ENCODE measurements around the gene PDLIM5. TPM values are rescaled to one million over a fixed set of nuclear protein-coding genes. Genes with fewer than 3 reads are reported as not detected.

Gene PDLIM5
- total RNA-seq, 1 experiment from 2014 or later = 106 TPM

DNA sequence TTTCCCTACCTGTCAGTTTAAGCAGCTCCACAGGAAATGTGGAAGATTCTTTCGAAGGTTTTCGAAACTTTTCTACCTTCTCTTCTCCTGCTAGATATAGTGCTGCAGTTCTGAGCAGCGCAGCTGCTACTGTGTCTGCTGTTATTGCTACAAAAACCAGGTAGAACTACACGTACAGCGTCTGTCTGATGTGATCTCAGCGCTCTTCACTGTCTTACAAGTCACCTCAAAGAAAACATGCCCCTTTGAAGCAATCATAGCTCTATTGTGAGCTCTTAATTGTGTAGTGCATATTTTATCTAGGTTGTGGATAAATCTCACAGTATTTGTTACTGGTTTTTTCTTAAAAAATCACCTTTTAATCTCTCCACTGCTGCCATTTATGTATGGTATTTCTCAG, 158.4 kb downstream of the PDLIM5 start:
- no peaks in the 10 kb centered on the region for H3K27me3 ChIP-seq (replicated peaks; ENCODE audit: control insufficient read depth, insufficient read depth, low read length)
- DNase-seq = no peak
- TF ChIP-seq, protein P1, sequence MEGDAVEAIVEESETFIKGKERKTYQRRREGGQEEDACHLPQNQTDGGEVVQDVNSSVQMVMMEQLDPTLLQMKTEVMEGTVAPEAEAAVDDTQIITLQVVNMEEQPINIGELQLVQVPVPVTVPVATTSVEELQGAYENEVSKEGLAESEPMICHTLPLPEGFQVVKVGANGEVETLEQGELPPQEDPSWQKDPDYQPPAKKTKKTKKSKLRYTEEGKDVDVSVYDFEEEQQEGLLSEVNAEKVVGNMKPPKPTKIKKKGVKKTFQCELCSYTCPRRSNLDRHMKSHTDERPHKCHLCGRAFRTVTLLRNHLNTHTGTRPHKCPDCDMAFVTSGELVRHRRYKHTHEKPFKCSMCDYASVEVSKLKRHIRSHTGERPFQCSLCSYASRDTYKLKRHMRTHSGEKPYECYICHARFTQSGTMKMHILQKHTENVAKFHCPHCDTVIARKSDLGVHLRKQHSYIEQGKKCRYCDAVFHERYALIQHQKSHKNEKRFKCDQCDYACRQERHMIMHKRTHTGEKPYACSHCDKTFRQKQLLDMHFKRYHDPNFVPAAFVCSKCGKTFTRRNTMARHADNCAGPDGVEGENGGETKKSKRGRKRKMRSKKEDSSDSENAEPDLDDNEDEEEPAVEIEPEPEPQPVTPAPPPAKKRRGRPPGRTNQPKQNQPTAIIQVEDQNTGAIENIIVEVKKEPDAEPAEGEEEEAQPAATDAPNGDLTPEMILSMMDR (IDR thresholded peaks at IDR 0.05; ENCODE audit: insufficient read depth in 1 of 2, low read depth in 1 of 2, low read length in 1 of 2, severe bottlenecking in 1 of 2, unreplicated experiment in 1 of 2) = no peak
- intact Hi-C loops (cut with micrococcal nuclease; ENCODE audit: unreplicated experiment) = no loop called here
- Mint-ChIP-seq H3K4me3 (ENCODE audit: unreplicated experiment) (no peak overlapping the region), H3K36me3 (ENCODE audit: insufficient read depth, unreplicated experiment) (peaks cover 7% of the 10 kb centered on the region), H3K9me3 (ENCODE audit: unreplicated experiment) (no peaks in the 10 kb centered on the region), H3K4me1 (ENCODE audit: low read depth, unreplicated experiment) (peaks cover 6% of the 10 kb centered on the region), H3K27me3 (ENCODE audit: insufficient read depth, unreplicated experiment) (no peaks in the 10 kb centered on the region), H3K27ac (ENCODE audit: unreplicated experiment) (no peak overlapping the region)
- no peaks in the 10 kb centered on the region for H3K36me3 ChIP-seq (ENCODE audit: control insufficient read depth, insufficient read depth, low read length)
- BruUV-seq (replicated peaks) = no TSS peak
- no peak overlapping the region for H3K4me3 ChIP-seq (ENCODE audit: low read depth, low read length)
- CTCF ChIA-PET = no interaction called here
- POLR2A ChIA-PET = no interaction called here
- no peaks in the 10 kb centered on the region for H3K9me3 ChIP-seq
- H3K4me1 ChIP-seq = 0 out of 2 replicates have a peak, but pooled peaks cover under 1% of the 10 kb centered on the region

- peaks cover 8% of the 10 kb centered on the region for H3K4me1 ChIP-seq
- TF ChIP-seq, protein P1 (IDR thresholded peaks at IDR 0.05; ENCODE audit: insufficient read depth in 1 of 2, low read depth in 1 of 2, low read length in 1 of 2, severe bottlenecking in 1 of 2, unreplicated experiment in 1 of 2) = no peak
- no peak overlapping the region for H3K4me3 ChIP-seq (ENCODE audit: low read depth, low read length)
- DNase-seq = no peak
- ChIA-PET POLR2A (no interaction called here), CTCF (no interaction called here)
- Mint-ChIP-seq H3K4me1 (ENCODE audit: low read depth, unreplicated experiment) (peaks cover 11% of the 10 kb centered on the region), H3K4me3 (ENCODE audit: unreplicated experiment) (no peak overlapping the region), H3K27me3 (ENCODE audit: insufficient read depth, unreplicated experiment) (no peaks in the 10 kb centered on the region), H3K27ac (ENCODE audit: unreplicated experiment) (no peak overlapping the region), H3K36me3 (ENCODE audit: insufficient read depth, unreplicated experiment) (peaks cover 10% of the 10 kb centered on the region), H3K9me3 (ENCODE audit: unreplicated experiment) (no peaks in the 10 kb centered on the region)
- no peaks in the 10 kb centered on the region for H3K36me3 ChIP-seq (ENCODE audit: control insufficient read depth, insufficient read depth, low read length)
- no peaks in the 10 kb centered on the region for H3K9me3 ChIP-seq
- no peaks in the 10 kb centered on the region for H3K27me3 ChIP-seq (replicated peaks; ENCODE audit: control insufficient read depth, insufficient read depth, low read length)
- intact Hi-C loops (cut with micrococcal nuclease; ENCODE audit: unreplicated experiment) = no loop called here
- BruUV-seq (replicated peaks) = no TSS peak
Measured at GRCh38 chr4:94613248-94613647, 161.5 kb downstream of the PDLIM5 start.

DNA sequence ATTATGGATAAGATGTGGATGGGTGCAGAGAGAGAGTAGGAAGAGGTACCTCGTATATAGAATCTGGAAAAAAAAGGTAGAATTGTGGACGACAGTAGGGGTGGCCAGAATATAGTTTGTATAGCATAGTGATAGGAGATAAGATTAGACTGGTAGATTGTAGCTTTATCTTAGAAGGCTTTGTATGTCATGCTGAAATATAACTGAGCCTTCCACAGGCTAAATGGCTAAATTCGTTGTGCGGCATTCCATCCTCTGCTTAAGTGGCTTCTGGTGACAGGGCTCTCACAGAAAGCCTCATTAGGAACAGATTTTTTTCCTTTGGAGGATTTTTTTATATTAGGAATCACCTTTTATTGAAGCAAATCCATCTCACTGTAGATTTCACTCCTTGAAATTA, 163.7 kb downstream of the PDLIM5 start:
- peaks cover 8% of the 10 kb centered on the region for H3K4me1 ChIP-seq
- Mint-ChIP-seq H3K9me3 (ENCODE audit: unreplicated experiment) (no peaks in the 10 kb centered on the region), H3K4me1 (ENCODE audit: low read depth, unreplicated experiment) (peaks cover 11% of the 10 kb centered on the region), H3K27me3 (ENCODE audit: insufficient read depth, unreplicated experiment) (no peaks in the 10 kb centered on the region), H3K27ac (ENCODE audit: unreplicated experiment) (no peak overlapping the region), H3K36me3 (ENCODE audit: insufficient read depth, unreplicated experiment) (peaks cover 26% of the 10 kb centered on the region), H3K4me3 (ENCODE audit: unreplicated experiment) (no peak overlapping the region)
- TF ChIP-seq, protein P1 (IDR thresholded peaks at IDR 0.05; ENCODE audit: insufficient read depth in 1 of 2, low read depth in 1 of 2, low read length in 1 of 2, severe bottlenecking in 1 of 2, unreplicated experiment in 1 of 2) = no peak
- BruUV-seq (replicated peaks) = no TSS peak
- DNase-seq = no peak
- no peak overlapping the region for H3K4me3 ChIP-seq (ENCODE audit: low read depth, low read length)
- ChIA-PET POLR2A (no interaction called here), CTCF (no interaction called here)
- no peaks in the 10 kb centered on the region for H3K9me3 ChIP-seq
- no peaks in the 10 kb centered on the region for H3K36me3 ChIP-seq (ENCODE audit: control insufficient read depth, insufficient read depth, low read length)
- intact Hi-C loops (cut with micrococcal nuclease; ENCODE audit: unreplicated experiment) = no loop called here
- no peaks in the 10 kb centered on the region for H3K27me3 ChIP-seq (replicated peaks; ENCODE audit: control insufficient read depth, insufficient read depth, low read length)

Measured in Caco-2 (cell line).